GM12801 (cell line): ENCODE measurements around the gene SUSD3.

Experiments
- TF ChIP-seq, protein P1 (sequence below): IDR thresholded peaks from one replicate; pipeline ENCODE4 v1.5.1; 2011; ENCODE audit warnings: control low read depth; ENCODE audit not compliant: insufficient read length; ENCODE audit errors: extremely low read depth

The SUSD3 gene

DNA sequence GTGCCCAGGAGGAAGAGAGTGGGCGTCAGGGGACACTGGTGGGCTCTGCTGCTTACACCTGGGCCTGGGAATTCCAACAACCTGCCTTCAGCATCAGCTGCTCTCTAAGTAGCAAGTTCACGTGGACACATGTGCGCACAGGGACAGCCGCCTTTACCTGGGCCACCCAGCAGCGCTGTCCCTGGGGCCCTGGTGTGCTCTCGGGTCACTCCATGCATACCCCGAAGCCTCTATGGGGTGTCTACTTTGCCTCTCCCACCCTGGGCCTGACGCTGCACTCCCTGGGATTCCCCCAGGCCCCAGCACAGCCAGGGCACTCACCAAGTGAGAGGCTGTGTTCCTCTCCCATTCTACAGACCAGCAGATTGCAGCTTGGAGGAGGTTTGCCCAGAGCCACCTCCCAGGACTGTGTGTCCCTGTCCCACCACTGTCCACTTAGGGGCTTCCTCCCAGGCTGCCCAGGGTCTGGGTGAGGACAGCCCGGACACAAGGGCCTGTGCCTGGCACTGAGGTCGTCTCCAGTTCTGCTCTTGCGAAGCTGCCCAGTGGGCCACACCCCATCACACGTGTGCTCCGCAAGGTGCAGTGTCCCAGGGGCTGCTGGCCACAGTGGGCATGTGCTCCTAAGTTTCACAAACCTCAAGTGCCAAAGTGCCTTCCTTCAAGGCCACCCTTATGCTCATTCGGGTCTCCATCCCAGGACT is 69.7 kb downstream of the SUSD3 start:
- TF ChIP-seq, protein P1, sequence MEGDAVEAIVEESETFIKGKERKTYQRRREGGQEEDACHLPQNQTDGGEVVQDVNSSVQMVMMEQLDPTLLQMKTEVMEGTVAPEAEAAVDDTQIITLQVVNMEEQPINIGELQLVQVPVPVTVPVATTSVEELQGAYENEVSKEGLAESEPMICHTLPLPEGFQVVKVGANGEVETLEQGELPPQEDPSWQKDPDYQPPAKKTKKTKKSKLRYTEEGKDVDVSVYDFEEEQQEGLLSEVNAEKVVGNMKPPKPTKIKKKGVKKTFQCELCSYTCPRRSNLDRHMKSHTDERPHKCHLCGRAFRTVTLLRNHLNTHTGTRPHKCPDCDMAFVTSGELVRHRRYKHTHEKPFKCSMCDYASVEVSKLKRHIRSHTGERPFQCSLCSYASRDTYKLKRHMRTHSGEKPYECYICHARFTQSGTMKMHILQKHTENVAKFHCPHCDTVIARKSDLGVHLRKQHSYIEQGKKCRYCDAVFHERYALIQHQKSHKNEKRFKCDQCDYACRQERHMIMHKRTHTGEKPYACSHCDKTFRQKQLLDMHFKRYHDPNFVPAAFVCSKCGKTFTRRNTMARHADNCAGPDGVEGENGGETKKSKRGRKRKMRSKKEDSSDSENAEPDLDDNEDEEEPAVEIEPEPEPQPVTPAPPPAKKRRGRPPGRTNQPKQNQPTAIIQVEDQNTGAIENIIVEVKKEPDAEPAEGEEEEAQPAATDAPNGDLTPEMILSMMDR, result no peak

DNA sequence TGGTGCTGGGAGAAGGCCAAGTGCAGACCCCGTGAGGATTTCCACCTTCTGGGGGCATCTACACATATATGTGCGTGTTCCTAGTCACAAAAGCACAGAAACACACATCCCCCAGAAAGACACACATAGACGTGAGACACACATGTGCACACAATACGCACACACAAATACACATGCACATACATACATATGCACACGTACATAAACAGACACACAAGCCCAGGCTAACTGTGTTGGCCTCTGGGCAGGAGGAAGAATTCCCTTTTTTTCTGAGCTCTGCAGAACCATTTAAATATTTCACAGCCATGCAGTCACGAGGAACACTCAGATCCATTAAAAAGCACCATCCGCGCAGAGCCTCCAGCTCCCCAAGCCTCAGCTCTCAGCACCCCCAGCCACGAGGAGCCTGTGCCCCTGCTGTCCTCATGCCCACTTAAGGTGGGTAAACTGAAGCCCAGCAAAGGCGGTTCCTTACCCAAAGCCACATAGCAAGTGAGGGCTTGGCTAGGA is 70.3 kb downstream of the SUSD3 start:
- TF ChIP-seq, protein P1, result no peak

DNA sequence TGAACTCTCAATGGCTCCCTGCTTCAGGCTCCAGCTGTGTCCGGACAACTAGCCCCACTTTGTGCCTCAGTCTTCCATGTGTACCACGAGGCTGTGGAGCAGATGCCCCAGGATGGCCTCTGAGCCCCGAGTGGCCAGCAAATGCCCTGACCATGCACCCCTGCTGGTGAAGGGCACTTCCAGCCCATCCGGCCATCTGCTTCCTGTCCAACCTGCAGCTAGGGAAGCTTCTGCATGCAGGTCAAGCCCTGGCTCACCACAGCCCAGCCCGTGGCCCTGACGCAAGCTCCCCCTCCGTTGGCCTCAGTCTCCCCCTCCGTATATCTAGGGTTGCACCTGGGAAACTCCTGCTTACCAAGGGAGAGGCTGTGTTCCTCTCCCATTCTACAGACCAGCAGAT is 70.8 kb downstream of the SUSD3 start:
- TF ChIP-seq, protein P1, result no peak

GRCh38 chr9:93129691-93130500 is 71.4 kb downstream of the SUSD3 start:
- TF ChIP-seq, protein P1, result no peak

GRCh38 chr9:93130861-93131481 is 72.5 kb downstream of the SUSD3 start:
- TF ChIP-seq, protein P1, result no peak

DNA sequence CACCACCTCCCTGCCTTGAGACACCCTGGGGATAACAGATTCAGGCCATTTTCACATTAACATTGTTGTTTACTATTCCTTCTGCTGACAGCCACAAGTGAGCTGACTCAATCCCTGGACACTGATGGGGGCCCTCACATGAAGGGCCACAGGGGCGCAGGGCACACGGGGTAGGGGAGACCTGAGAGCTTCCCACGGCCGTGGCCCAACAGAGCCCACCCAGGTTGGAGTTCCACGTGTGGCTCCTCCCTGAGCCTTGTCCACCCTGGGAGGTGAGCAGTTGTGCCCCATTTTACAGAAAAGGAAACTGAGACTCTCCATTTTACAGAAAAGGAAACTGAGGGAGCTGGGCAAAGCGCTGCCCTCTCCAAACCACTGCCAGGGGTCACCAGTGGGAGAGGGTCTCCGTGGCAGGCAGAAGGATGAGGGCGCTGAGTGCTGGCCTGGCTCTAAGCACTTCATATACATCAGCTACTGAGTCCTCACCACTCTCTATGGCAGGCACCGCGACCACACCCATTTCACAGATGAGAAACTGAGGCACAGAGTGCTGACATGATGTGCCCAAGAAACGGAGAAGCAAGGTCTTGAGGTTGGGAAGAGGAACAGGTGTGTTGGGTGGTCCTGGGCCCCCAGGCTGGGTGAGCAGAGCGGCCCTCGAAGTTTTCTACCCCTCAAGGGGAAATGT is 73.2 kb downstream of the SUSD3 start:
- TF ChIP-seq, protein P1, result no peak
